Fibroblast of villous mesenchyme (primary cell): ENCODE data around the gene STRIT1. TPM values are rescaled to one million over a fixed set of nuclear protein-coding genes. Genes with fewer than 3 reads are reported as not detected.

Experiments
- DNase-seq: peaks from one replicate; pipeline ENCODE4 v3.0.0-alpha.2; 2010; ENCODE audit warnings: low read depth
- H3K4me3 ChIP-seq: 2 replicates; pipeline ENCODE4 v1.5.1; 2011; ENCODE audit warnings: low read depth, mild to moderate bottlenecking, low read length
- total RNA-seq: library from RNA; depleted of rRNA; stranded (reverse); fragments of >200 nt; gene quantifications from 2 replicates; pipeline ENCODE4 v1.2.3, GENCODE V29; 2012
- TF ChIP-seq, protein P1 (sequence below): IDR thresholded peaks from 2 replicates; pipeline ENCODE4 v1.5.1; 2012; ENCODE audit warnings: low read depth, mild to moderate bottlenecking, low read length; ENCODE audit not compliant: insufficient read depth

Gene STRIT1
- total RNA-seq, 1 donor = not detected

DNA sequence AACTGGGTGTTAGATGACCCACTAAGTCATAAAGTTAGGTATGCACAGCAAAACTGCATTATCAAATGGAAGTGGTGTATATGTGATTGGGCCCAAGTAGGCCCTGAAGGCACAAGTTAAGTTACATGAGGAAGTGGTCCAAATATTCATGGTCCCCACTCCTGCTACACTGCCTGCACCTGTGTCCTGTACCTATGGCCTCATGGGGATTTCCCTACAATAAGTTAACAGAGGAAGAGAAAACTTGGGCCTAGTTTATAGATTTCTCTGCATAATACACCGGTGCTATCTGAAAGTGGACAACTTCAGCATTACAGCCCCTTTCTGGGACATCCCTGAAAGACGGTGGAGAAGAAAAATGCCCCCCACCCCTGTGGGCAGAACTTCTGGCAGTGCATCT lies 41.5 kb downstream of the STRIT1 start:
- H3K4me3 ChIP-seq = no peak overlapping the region
- no peak for DNase-seq
- TF ChIP-seq, protein P1, sequence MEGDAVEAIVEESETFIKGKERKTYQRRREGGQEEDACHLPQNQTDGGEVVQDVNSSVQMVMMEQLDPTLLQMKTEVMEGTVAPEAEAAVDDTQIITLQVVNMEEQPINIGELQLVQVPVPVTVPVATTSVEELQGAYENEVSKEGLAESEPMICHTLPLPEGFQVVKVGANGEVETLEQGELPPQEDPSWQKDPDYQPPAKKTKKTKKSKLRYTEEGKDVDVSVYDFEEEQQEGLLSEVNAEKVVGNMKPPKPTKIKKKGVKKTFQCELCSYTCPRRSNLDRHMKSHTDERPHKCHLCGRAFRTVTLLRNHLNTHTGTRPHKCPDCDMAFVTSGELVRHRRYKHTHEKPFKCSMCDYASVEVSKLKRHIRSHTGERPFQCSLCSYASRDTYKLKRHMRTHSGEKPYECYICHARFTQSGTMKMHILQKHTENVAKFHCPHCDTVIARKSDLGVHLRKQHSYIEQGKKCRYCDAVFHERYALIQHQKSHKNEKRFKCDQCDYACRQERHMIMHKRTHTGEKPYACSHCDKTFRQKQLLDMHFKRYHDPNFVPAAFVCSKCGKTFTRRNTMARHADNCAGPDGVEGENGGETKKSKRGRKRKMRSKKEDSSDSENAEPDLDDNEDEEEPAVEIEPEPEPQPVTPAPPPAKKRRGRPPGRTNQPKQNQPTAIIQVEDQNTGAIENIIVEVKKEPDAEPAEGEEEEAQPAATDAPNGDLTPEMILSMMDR = no peak

DNA sequence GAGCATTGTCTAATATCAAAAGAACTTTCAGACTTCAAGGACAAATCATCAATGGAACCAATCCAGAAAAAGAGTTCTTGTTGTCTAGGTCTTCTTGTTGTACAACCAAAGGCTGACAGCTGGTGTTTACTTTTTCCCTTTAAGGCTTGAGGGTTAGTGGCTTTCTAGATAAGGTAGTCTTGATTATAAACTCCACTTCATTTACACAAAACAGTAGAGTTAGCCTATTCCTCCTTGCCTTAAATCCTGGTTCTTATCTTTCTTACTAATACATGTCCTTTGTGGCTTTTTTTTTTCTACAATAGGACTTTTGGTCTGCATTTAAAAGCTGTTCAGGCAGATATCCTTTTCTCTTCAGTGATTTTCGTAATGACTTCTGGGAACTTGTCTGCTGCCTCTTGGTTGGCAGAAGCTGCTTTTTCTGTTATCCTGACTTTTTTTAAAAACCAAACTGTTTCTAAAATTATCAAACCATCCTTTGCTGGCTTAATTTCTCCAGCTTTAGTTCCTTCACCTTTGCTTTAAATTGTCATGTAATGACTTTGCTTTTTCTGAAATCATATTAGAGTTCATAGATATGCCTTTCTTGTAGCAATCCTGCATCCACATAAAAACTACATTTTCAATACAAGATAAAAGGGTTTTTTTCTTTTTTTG lies 44.8 kb downstream of the STRIT1 start:
- TF ChIP-seq, protein P1 = no peak
- DNase-seq = peak; percentile 45
- no peak overlapping the region for H3K4me3 ChIP-seq

DNA sequence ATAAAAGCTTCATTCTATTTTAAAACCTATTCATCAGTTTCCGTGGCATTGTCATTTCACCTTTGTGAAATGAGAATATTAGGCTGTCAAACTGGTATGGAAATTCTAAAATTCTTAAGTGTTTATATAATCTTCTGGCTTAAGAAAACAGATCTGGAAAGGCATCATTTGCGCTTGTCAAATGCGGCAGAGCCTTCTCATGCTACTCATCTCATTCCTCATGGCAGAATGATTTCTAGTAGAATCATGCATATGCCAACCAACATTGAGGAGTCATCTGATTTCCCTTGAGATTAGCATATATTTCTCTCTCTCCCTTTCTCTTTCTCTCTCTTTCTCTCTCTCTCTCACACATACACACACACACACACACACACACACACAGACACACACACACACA lies 48.8 kb downstream of the STRIT1 start:
- TF ChIP-seq, protein P1 = no peak
- no peak overlapping the region for H3K4me3 ChIP-seq
- no peak for DNase-seq

DNA sequence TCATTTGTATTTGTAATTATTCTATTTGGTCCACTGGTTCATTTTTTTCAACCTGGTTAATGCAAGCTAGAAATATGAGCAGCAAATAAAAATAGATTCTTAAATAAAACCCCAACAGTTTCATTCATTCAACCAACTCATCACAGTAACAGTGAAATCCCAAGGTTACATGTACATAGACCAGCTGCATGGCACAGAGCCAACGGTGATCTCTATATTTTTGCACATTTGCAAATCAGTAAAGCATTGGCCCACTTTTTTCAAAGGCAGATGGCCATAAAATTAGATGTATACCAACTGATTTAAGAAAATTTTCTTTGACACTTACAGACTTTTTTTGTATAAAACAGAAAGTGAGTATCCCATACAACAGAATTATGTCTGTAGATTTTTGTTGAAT lies 49.3 kb downstream of the STRIT1 start:
- H3K4me3 ChIP-seq = no peak overlapping the region
- TF ChIP-seq, protein P1 = no peak
- DNase-seq = peak; percentile 60

DNA sequence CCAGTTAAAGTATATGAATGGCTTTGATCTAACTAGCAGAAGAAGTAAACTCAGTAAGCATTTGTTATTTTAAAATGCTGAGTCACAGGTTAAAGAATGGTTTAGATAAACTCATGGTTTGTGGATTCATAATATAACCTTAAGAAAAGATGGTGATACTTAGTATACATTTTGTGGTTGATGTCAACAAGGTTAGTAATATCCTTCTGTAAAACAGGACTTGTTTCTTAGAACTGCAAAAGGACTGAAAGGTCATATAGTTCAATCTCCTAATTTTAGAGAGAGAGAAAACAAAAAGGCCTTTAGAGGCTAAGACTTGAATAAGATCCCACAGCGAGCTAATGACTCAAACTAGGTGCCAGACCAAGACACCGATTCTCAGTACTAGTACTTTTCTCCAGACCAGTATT lies 50.0 kb downstream of the STRIT1 start:
- TF ChIP-seq, protein P1 = no peak
- H3K4me3 ChIP-seq = no peak overlapping the region
- peak; percentile 66 for DNase-seq

DNA sequence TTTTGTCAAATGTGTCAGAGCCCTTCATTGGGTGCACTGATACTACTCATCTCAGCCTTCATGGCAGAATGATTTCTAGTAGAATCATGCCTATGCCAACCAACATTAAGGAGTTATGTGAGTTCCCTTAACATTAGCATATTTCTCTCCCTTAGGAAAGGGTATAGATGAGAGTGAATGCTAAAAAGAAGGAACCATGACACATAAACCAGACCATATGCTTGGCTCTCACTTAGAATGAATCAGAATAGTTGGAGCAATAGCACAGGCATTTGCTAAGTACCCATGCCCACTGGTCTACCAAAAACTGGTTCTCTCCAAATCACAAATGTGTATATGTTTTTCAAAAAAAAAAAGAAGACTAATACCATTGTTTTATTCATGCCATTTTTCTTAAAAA lies 51.1 kb downstream of the STRIT1 start:
- no peak overlapping the region for H3K4me3 ChIP-seq
- TF ChIP-seq, protein P1 = no peak
- no peak for DNase-seq

DNA sequence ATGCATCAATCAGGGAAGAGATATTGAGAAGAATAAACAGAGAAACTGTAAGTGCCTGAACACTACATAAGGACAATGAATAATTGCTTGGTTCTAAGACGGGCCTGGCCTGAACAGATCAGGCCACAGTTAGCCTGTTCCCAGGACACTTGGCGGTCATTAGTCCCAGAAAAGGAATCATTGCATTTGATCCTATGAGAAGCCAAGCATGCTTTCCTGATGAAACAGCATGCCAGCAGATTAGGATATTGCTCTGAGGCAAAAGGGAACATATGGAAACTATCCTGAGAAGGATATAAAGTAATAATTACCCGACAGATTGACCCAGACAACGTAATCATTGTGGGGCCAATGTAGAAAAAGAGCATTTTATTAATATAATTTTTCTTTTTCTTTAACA lies 51.9 kb downstream of the STRIT1 start:
- TF ChIP-seq, protein P1 = no peak
- no peak overlapping the region for H3K4me3 ChIP-seq
- DNase-seq = peak; percentile 87
